GM12801 (cell line): ENCODE results near the gene DMTF1.

Experiments used
- CTCF ChIP-seq: IDR thresholded peaks from one replicate; pipeline ENCODE4 v1.5.1; 2011; ENCODE audit warnings: control low read depth; ENCODE audit not compliant: insufficient read length; ENCODE audit errors: extremely low read depth

Gene DMTF1

GRCh38 chr7:87148332-87148955 is 3.8 kb upstream of the DMTF1 start:
- TF ChIP-seq CTCF, result no peak

GRCh38 chr7:87151002-87151728 is 1.1 kb upstream of the DMTF1 start:
- TF ChIP-seq CTCF, result no peak

GRCh38 chr7:87151729-87152111 is 533 bp upstream of the DMTF1 start:
- no peak for TF ChIP-seq CTCF

- TF ChIP-seq CTCF, result no peak
These were observed 816 bp downstream of the DMTF1 start for GRCh38 chr7:87152897-87153641.

GRCh38 chr7:87154166-87154565 is 1.9 kb downstream of the DMTF1 start:
- no peak for TF ChIP-seq CTCF

GRCh38 chr7:87154569-87154968 is 2.3 kb downstream of the DMTF1 start:
- TF ChIP-seq CTCF, result no peak

- no peak for TF ChIP-seq CTCF
These were observed 3.5 kb downstream of the DMTF1 start for GRCh38 chr7:87155788-87156187.
